ENCODE measurements around the gene FAAP100. TPM values are rescaled to one million over a fixed set of nuclear protein-coding genes. Genes with fewer than 3 reads are reported as not detected.

The FAAP100 gene
- total RNA-seq, 1 experiment from 2014 or later = 54.7 TPM

DNA sequence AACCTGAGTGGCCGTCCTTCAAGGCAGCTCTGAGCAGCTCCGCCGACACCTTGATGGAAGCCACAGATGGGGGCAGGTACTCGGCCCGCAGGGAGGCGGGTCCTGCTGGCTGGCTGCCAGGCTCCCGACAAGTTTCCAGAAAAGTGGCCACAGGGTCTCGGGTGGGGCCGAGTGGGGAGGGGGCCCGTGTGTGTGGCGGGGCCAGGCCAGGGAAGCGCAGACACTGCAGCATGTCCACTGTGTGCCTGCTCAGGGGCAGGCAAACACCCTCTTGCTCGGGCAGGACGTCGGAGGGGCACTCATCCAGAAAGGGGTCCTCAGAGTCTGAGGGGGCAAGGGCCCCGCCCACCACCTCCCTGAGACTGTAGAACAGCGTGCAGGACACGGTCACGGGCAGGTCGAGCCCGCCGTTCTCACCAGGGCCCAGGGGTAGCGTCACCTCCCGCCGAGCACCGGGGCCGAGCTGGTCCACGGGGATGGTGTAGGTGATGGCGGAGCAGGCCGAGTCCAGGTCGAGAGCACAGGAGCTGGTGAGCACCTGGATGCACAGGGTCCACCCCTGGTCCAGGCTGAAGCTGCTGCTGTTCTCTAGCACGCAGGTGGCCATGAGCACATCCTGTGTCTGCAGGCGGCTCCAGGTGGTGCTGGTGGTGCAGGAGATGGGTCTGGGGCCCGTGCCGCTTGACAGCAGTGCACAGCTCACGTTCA, 5.1 kb downstream of the FAAP100 start:
- H3K27ac Mint-ChIP-seq = no peak overlapping the region
- no peaks in the 10 kb centered on the region for H3K27me3 Mint-ChIP-seq (ENCODE audit: low read depth)
- no peaks in the 10 kb centered on the region for H3K9me3 Mint-ChIP-seq
- POLR2A ChIA-PET = no interaction called here
- DNase-seq (ENCODE audit: low spot score) = no peak
- TF ChIP-seq, protein P1, sequence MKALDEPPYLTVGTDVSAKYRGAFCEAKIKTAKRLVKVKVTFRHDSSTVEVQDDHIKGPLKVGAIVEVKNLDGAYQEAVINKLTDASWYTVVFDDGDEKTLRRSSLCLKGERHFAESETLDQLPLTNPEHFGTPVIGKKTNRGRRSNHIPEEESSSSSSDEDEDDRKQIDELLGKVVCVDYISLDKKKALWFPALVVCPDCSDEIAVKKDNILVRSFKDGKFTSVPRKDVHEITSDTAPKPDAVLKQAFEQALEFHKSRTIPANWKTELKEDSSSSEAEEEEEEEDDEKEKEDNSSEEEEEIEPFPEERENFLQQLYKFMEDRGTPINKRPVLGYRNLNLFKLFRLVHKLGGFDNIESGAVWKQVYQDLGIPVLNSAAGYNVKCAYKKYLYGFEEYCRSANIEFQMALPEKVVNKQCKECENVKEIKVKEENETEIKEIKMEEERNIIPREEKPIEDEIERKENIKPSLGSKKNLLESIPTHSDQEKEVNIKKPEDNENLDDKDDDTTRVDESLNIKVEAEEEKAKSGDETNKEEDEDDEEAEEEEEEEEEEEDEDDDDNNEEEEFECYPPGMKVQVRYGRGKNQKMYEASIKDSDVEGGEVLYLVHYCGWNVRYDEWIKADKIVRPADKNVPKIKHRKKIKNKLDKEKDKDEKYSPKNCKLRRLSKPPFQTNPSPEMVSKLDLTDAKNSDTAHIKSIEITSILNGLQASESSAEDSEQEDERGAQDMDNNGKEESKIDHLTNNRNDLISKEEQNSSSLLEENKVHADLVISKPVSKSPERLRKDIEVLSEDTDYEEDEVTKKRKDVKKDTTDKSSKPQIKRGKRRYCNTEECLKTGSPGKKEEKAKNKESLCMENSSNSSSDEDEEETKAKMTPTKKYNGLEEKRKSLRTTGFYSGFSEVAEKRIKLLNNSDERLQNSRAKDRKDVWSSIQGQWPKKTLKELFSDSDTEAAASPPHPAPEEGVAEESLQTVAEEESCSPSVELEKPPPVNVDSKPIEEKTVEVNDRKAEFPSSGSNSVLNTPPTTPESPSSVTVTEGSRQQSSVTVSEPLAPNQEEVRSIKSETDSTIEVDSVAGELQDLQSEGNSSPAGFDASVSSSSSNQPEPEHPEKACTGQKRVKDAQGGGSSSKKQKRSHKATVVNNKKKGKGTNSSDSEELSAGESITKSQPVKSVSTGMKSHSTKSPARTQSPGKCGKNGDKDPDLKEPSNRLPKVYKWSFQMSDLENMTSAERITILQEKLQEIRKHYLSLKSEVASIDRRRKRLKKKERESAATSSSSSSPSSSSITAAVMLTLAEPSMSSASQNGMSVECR (CRISPR knock-in tag; IDR thresholded peaks at IDR 0.05; ENCODE audit: borderline replicate concordance) = no peak
- TF ChIP-seq, protein P2, sequence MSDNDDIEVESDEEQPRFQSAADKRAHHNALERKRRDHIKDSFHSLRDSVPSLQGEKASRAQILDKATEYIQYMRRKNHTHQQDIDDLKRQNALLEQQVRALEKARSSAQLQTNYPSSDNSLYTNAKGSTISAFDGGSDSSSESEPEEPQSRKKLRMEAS (CRISPR knock-in tag; IDR thresholded peaks at IDR 0.05) = no peak
- TF ChIP-seq, protein P3, sequence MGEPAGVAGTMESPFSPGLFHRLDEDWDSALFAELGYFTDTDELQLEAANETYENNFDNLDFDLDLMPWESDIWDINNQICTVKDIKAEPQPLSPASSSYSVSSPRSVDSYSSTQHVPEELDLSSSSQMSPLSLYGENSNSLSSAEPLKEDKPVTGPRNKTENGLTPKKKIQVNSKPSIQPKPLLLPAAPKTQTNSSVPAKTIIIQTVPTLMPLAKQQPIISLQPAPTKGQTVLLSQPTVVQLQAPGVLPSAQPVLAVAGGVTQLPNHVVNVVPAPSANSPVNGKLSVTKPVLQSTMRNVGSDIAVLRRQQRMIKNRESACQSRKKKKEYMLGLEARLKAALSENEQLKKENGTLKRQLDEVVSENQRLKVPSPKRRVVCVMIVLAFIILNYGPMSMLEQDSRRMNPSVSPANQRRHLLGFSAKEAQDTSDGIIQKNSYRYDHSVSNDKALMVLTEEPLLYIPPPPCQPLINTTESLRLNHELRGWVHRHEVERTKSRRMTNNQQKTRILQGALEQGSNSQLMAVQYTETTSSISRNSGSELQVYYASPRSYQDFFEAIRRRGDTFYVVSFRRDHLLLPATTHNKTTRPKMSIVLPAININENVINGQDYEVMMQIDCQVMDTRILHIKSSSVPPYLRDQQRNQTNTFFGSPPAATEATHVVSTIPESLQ (CRISPR knock-in tag; IDR thresholded peaks at IDR 0.05) = no peak
- TF ChIP-seq JUN (CRISPR knock-in tag; IDR thresholded peaks at IDR 0.05) = no peak
- peaks cover 7% of the 10 kb centered on the region for H3K4me1 Mint-ChIP-seq
- CTCF ChIA-PET = interaction anchor here (0.7 kb wide), 1 partner anchor 108 kb away, joined by 3 read pairs; no protein-coding TSS in a partner anchor
- no peak for ATAC-seq
- H3K4me3 Mint-ChIP-seq = no peak overlapping the region
- H3K36me3 Mint-ChIP-seq = peaks cover 23% of the 10 kb centered on the region

DNA sequence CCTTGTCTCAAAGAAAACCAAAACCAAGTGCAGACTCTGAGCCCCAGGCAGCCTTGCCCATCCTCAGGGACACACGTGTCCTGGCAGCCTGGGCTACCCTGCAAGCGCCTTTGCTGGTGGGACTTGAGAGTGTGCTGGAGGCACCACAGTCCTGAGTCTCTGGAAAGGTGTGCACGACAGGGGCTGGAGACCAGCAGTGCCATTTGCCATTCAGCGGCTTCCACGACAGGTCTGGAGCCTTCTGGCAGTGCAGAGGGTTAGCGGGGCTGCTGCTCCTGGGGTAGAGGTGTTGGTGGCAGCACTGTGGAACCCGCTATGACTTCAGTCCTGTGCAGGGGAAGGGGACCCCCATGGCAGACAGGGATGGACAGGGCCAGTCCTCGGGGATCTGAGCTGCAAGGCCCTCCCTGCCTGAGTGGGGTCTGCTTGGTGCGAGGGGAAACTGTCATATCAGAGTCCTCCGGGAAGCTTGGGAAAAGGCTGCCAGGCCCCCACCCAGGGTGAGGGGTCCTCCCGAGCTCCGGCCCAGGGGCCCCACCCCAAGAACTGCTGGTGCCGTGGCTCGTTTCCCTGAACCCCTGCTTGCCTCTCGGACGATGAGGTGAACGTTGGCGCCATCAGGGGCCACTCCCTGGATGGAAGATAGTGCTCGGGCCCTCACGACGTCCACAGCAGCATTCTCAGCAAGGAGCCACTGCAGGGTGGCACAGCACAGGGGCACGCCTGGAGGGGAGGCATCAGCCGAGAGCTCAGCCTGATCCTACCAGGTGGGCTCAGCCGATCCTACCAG, 6.8 kb downstream of the FAAP100 start:
- Mint-ChIP-seq H3K4me1 (no peaks in the 10 kb centered on the region), H3K4me3 (no peak overlapping the region), H3K9me3 (no peaks in the 10 kb centered on the region), H3K27ac (no peak overlapping the region), H3K27me3 (ENCODE audit: low read depth) (no peaks in the 10 kb centered on the region), H3K36me3 (peaks cover 20% of the 10 kb centered on the region)
- ChIA-PET POLR2A (no interaction called here), CTCF (no interaction called here)
- DNase-seq (ENCODE audit: low spot score) (no peak), ATAC-seq (no peak)
- TF ChIP-seq ELF4 (CRISPR knock-in tag; IDR thresholded peaks at IDR 0.05; ENCODE audit: low read depth) (no peak), ZNF232 (CRISPR knock-in tag; IDR thresholded peaks at IDR 0.05) (no peak), ZBTB21 (CRISPR knock-in tag; IDR thresholded peaks at IDR 0.05; ENCODE audit: borderline replicate concordance) (no peak), TCF7 (CRISPR knock-in tag; IDR thresholded peaks at IDR 0.05; ENCODE audit: low read depth) (no peak), NFATC4 (CRISPR knock-in tag; IDR thresholded peaks at IDR 0.05) (no peak), FOXP1 (CRISPR knock-in tag; IDR thresholded peaks at IDR 0.05; ENCODE audit: borderline replicate concordance) (no peak)
- TF ChIP-seq, protein P4, sequence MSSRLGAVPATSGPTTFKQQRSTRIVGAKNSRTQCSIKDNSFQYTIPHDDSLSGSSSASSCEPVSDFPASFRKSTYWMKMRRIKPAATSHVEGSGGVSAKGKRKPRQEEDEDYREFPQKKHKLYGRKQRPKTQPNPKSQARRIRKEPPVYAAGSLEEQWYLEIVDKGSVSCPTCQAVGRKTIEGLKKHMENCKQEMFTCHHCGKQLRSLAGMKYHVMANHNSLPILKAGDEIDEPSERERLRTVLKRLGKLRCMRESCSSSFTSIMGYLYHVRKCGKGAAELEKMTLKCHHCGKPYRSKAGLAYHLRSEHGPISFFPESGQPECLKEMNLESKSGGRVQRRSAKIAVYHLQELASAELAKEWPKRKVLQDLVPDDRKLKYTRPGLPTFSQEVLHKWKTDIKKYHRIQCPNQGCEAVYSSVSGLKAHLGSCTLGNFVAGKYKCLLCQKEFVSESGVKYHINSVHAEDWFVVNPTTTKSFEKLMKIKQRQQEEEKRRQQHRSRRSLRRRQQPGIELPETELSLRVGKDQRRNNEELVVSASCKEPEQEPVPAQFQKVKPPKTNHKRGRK (CRISPR knock-in tag; IDR thresholded peaks at IDR 0.05; ENCODE audit: borderline replicate concordance) = no peak
- TF ChIP-seq, protein P5, sequence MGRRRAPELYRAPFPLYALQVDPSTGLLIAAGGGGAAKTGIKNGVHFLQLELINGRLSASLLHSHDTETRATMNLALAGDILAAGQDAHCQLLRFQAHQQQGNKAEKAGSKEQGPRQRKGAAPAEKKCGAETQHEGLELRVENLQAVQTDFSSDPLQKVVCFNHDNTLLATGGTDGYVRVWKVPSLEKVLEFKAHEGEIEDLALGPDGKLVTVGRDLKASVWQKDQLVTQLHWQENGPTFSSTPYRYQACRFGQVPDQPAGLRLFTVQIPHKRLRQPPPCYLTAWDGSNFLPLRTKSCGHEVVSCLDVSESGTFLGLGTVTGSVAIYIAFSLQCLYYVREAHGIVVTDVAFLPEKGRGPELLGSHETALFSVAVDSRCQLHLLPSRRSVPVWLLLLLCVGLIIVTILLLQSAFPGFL (CRISPR knock-in tag; IDR thresholded peaks at IDR 0.05; ENCODE audit: borderline replicate concordance) = no peak
- TF ChIP-seq, protein P6, sequence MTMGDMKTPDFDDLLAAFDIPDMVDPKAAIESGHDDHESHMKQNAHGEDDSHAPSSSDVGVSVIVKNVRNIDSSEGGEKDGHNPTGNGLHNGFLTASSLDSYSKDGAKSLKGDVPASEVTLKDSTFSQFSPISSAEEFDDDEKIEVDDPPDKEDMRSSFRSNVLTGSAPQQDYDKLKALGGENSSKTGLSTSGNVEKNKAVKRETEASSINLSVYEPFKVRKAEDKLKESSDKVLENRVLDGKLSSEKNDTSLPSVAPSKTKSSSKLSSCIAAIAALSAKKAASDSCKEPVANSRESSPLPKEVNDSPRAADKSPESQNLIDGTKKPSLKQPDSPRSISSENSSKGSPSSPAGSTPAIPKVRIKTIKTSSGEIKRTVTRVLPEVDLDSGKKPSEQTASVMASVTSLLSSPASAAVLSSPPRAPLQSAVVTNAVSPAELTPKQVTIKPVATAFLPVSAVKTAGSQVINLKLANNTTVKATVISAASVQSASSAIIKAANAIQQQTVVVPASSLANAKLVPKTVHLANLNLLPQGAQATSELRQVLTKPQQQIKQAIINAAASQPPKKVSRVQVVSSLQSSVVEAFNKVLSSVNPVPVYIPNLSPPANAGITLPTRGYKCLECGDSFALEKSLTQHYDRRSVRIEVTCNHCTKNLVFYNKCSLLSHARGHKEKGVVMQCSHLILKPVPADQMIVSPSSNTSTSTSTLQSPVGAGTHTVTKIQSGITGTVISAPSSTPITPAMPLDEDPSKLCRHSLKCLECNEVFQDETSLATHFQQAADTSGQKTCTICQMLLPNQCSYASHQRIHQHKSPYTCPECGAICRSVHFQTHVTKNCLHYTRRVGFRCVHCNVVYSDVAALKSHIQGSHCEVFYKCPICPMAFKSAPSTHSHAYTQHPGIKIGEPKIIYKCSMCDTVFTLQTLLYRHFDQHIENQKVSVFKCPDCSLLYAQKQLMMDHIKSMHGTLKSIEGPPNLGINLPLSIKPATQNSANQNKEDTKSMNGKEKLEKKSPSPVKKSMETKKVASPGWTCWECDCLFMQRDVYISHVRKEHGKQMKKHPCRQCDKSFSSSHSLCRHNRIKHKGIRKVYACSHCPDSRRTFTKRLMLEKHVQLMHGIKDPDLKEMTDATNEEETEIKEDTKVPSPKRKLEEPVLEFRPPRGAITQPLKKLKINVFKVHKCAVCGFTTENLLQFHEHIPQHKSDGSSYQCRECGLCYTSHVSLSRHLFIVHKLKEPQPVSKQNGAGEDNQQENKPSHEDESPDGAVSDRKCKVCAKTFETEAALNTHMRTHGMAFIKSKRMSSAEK (CRISPR knock-in tag; IDR thresholded peaks at IDR 0.05; ENCODE audit: borderline replicate concordance) = no peak
